ENCODE data around the gene JAM3. TPM values are rescaled to one million over a fixed set of nuclear protein-coding genes. Genes with fewer than 3 reads are reported as not detected.
A peak's percentile ranks its signal among the peaks of the same experiment; 100 is the strongest.

The JAM3 gene
- total RNA-seq, 1 experiment from 2014 or later = 34.4 TPM

DNA sequence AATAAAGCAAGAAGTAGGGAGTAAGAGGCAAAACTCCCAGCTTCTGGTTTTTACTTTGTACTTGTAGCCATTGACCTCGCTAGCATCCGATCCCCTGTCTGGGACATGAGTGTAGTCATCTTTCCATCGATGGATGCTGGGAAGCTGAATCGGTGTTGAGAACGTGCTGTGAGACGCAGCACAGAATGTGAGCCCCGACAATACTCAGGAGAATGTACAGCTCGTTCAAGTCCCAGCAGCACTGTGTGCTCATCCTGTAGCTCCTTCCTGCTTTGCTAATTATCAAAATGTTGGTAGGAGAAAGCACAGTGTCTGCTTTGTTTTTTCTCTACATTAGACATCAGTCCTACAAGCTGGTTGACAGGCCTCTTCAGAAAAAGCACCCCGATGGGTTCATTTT is 56.6 kb downstream of the JAM3 start:
- Histone ChIP-seq H3K4me3 (ENCODE audit: insufficient read depth, low read depth, low read length) (no peak overlapping the region), H3K27me3 (ENCODE audit: control insufficient read depth, insufficient read depth, low read length) (peaks cover 2% of the 10 kb centered on the region), H3K36me3 (replicated peaks; ENCODE audit: control insufficient read depth, insufficient read depth, low read length) (no peaks in the 10 kb centered on the region)
- DNase-seq = no peak

DNA sequence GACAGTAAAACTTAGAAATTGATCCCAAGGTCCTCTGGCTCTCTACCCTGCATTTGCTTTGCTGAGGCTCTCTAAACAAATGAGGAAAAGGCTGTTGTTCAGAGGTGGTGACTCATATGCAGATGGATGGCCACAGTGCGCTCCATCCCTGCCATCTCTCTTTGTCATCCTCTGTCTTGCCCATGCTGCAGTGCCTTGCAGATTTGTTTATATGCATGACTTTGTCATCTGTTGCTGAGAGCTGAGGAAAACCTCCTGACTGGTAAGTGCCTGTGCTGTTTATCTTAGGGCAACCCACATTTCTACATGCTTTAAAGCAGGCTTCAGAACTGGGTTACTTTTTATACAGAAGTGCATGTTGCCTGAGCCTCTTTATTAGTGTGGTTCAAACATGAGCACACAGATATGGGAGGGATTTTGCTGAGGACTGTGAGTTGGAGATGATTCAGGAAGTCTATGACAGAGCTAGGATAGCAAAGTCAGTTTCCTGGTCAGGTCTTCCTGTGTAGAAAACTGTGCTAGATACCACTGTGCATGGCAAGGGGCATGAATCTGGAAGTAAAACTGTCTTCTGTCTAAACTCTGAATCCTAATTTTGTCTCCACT is 57.4 kb downstream of the JAM3 start:
- H3K4me3 ChIP-seq (ENCODE audit: insufficient read depth, low read depth, low read length) = no peak overlapping the region
- peak; percentile 62 for DNase-seq
- no peaks in the 10 kb centered on the region for H3K36me3 ChIP-seq (replicated peaks; ENCODE audit: control insufficient read depth, insufficient read depth, low read length)

DNA sequence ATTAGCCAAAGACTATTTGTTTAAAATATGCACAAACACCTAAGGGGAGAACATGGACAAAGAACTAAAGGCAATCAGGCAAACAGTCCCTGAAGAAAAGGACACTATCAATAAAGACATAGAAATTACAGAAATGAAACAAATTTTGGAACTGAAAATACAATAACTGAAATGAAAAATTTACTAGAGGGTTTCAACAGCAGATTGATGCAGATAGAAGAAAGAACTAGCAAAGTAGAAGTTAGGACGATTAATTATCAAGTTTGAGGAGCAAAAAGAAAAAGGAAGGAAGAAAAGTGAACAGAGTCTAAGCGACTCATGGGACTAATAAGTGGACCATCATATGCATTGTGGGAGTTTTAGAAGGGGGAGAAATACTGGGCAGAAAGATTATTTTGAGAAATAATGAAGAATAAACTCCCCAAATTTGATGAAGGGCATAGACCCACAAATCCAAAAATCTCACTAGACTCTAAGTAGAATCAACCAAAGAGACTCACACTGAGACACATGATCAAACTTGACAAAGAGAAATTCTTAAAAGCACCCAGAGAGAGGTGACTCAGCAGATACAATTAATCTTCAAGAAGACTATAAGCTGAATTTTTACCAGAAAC is 62.9 kb downstream of the JAM3 start:
- H3K27me3 ChIP-seq (ENCODE audit: control insufficient read depth, insufficient read depth, low read length) = no peaks in the 10 kb centered on the region
- no peak for DNase-seq
- no peak overlapping the region for H3K4me3 ChIP-seq (ENCODE audit: insufficient read depth, low read depth, low read length)
- H3K36me3 ChIP-seq (replicated peaks; ENCODE audit: control insufficient read depth, insufficient read depth, low read length) = no peaks in the 10 kb centered on the region

More for the DNA sequence above, 57.4 kb downstream of the JAM3 start:
- H3K27me3 ChIP-seq (ENCODE audit: control insufficient read depth, insufficient read depth, low read length) = peaks cover 2% of the 10 kb centered on the region

DNA sequence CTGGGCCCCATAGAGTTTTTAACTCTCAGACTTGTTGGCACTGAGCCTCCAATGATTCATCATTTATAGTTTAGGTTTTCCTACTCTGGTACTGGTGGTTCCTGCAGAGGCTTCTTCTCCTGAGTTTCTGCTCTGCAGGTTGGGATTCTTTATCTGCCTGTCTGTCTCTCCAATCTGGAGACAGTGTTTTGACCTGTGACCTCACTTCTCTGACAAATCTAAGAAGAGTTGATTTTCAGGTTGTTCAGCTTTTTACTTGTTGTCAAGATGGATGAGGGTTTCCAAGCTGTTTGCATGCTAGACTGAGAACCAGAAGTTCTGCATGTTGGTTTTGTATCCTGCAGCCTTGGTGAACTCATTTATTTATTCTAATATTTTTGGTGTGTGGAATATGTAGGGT is 63.9 kb downstream of the JAM3 start:
- Histone ChIP-seq H3K4me3 (ENCODE audit: insufficient read depth, low read depth, low read length) (no peak overlapping the region), H3K36me3 (replicated peaks; ENCODE audit: control insufficient read depth, insufficient read depth, low read length) (no peaks in the 10 kb centered on the region), H3K27me3 (ENCODE audit: control insufficient read depth, insufficient read depth, low read length) (no peaks in the 10 kb centered on the region)
- no peak for DNase-seq

DNA sequence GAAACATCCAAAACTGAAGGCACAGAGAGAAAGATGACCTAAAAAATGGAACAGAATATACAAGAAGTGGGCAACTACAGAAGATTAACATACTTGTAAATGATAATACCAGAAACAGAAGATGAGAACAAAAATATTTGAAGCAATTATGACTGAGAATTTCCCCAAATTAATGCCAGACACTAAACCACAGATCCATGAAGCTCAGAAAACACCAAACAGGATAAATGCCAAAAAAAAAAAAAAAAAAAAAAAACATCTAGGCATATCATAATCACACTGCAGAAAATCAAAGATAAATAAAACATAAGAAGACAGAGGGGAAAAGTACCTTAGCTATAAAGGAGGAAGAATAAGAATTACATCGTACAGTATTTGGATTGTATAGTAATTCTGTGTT is 65.3 kb downstream of the JAM3 start:
- no peak for DNase-seq
- no peaks in the 10 kb centered on the region for H3K27me3 ChIP-seq (ENCODE audit: control insufficient read depth, insufficient read depth, low read length)
- H3K36me3 ChIP-seq (replicated peaks; ENCODE audit: control insufficient read depth, insufficient read depth, low read length) = no peaks in the 10 kb centered on the region
- no peak overlapping the region for H3K4me3 ChIP-seq (ENCODE audit: insufficient read depth, low read depth, low read length)

DNA sequence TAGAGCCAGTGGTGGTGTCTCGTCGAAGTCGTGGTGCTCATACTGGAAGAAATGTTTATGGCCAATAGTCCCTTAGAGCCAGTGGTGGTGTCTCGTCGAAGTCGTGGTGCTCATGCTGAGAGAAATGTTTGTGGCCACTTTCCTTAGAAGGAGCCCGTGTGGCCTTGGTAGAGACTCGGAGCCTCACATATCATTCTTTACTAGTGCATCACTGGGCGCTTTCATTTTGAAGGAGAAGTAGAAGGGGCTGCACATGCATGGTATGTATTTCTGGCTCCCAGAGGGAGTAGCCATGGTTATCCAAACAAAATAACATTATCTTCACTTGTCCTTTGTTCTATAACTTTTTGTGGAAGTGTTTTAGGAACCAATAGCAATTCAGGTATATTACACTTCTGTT is 69.5 kb downstream of the JAM3 start:
- H3K27me3 ChIP-seq (ENCODE audit: control insufficient read depth, insufficient read depth, low read length) = no peaks in the 10 kb centered on the region
- no peaks in the 10 kb centered on the region for H3K36me3 ChIP-seq (replicated peaks; ENCODE audit: control insufficient read depth, insufficient read depth, low read length)
- DNase-seq = no peak
- H3K4me3 ChIP-seq (ENCODE audit: insufficient read depth, low read depth, low read length) = no peak overlapping the region

DNA sequence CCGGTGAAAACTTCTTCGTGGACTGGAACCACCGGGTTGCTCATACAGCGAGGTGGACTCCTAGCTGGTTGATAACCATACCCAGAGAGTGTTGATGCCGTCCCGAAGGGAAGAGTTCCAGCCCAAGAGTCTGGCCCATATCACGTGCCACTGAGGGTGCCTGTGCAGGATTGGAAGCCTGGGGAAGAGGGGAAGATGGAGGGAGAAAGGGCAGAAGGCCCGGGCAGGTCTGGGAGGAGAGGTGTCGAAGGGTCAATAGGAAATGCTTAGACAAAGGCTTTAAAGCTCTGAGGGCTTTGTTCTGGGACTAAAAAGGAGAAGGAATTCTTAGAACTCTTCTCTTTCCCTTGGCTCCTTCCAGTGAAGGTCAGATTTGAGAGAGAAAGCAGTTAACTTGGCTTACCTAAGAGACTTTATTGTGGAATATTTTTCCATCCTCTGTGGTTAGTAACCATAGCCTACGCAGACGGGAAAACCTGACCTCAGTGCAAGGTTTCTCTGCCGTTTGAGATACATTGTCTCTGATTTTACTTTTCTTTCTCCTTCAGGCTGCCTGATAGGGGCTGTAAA is 70.5 kb downstream of the JAM3 start:
- H3K27me3 ChIP-seq (ENCODE audit: control insufficient read depth, insufficient read depth, low read length) = no peaks in the 10 kb centered on the region
- DNase-seq = no peak
- H3K4me3 ChIP-seq (ENCODE audit: insufficient read depth, low read depth, low read length) = no peak overlapping the region
- peaks cover 2% of the 10 kb centered on the region; the same call in 1 of the 2 replicates for H3K36me3 ChIP-seq (replicated peaks; ENCODE audit: control insufficient read depth, insufficient read depth, low read length)

DNA sequence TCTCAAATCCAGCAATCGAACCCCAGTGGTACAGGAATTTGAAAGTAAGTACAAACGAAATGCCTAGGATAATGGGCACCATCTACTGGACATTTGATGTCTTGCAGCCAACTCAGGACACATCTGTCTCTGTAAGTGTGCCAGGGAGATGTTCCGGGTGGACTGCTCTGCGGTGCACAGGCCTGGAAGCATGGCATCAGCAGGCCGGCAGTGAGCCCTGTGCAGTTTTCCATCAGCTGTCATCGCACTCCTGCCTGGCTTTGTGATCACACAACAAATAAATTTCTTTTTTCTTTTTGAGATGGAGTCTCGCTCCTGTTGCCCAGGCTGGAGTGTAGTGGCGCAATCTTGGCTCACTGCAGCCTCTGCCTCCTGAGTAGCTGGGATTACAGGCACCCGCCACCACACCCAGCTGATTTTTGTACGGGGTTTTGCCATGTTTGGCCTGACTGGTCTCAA is 71.0 kb downstream of the JAM3 start:
- peak; percentile 79 for DNase-seq
- H3K27me3 ChIP-seq (ENCODE audit: control insufficient read depth, insufficient read depth, low read length) = no peaks in the 10 kb centered on the region
- no peak overlapping the region for H3K4me3 ChIP-seq (ENCODE audit: insufficient read depth, low read depth, low read length)
- peaks cover 2% of the 10 kb centered on the region; the same call in 1 of the 2 replicates for H3K36me3 ChIP-seq (replicated peaks; ENCODE audit: control insufficient read depth, insufficient read depth, low read length)

DNA sequence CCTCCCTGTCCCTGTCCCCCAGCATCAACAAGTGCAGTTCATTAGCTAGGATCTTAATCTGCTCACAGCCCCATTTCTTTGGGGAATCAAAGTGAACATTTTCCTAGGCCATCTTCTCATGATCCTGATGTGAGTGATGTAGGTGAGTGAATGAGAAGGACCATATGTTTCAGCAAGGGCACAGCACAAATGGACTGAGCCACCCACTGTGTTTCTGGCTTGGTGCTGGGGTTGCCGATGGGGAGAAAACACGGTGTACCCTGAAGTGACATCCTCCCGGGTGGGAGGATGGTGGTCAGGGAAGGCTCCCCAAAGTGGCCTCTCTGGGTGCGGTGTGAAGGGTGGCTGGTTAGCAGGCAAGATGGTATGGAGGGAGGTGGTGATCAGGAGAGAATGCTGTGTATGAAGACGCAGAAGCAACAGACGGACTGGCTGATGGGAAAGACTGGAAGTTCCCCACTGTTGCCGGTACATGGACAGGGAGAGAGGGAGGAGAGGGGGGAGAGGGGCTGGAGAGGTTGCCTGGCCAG is 72.2 kb downstream of the JAM3 start:
- no peak overlapping the region for H3K4me3 ChIP-seq (ENCODE audit: insufficient read depth, low read depth, low read length)
- H3K36me3 ChIP-seq (replicated peaks; ENCODE audit: control insufficient read depth, insufficient read depth, low read length) = peaks cover 5% of the 10 kb centered on the region
- no peaks in the 10 kb centered on the region for H3K27me3 ChIP-seq (ENCODE audit: control insufficient read depth, insufficient read depth, low read length)
- no peak for DNase-seq

DNA sequence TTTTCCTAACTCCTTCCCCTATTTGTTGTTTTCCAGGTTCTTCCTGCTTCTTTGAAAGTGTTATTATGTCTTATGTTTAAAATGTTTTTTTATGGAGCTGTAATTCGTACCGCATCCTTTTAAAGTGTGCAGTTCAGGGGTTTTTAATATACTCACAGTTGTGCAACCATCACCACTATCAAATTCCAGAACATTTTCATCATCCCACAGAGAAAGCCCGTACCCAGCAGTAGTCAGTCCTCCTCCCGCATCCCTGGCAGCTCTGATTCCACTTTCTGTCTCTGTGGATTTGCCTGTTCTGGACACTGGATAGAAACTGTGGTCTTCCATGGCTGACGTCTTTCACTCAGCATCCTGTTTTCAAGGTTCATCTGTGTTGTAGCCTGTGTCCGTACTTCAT is 73.7 kb downstream of the JAM3 start:
- Histone ChIP-seq H3K36me3 (replicated peaks; ENCODE audit: control insufficient read depth, insufficient read depth, low read length) (peaks cover 6% of the 10 kb centered on the region), H3K27me3 (ENCODE audit: control insufficient read depth, insufficient read depth, low read length) (no peaks in the 10 kb centered on the region), H3K4me3 (ENCODE audit: insufficient read depth, low read depth, low read length) (no peak overlapping the region)
- no peak for DNase-seq

DNA sequence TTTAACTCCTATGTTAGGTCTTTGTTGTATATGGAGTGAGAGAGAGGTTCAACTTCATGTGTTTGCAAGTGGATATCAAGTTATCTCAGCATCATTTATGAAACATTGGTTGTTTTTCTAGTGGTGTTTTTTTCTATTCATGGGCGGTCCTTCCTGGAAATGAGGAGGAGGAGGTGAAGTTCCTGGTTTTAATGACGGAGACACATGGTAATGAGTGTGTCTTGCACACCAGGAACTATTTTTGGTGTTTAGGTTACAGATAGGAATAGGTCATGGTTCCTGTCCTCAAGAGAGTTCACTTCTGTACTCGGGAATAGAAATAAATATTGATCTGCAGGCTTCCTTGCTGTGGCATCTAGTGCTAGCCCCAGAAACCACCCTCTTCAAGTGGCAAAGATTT is 74.9 kb downstream of the JAM3 start:
- Histone ChIP-seq H3K36me3 (replicated peaks; ENCODE audit: control insufficient read depth, insufficient read depth, low read length) (peaks cover 8% of the 10 kb centered on the region), H3K4me3 (ENCODE audit: insufficient read depth, low read depth, low read length) (no peak overlapping the region), H3K27me3 (ENCODE audit: control insufficient read depth, insufficient read depth, low read length) (no peaks in the 10 kb centered on the region)
- no peak for DNase-seq

DNA sequence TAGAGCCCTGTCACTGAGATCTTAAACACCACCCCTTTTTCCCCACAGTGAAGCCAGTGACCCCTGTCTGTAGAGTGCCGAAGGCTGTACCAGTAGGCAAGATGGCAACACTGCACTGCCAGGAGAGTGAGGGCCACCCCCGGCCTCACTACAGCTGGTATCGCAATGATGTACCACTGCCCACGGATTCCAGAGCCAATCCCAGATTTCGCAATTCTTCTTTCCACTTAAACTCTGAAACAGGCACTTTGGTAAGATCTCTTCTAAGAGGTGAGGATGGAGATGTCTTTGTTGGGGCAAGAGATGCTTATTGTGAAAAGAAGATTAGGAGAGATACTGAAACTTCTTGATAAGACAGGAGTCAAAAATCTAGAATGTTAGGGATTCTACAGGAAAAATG is 75.9 kb downstream of the JAM3 start:
- H3K27me3 ChIP-seq (ENCODE audit: control insufficient read depth, insufficient read depth, low read length) = no peaks in the 10 kb centered on the region
- peaks cover 14% of the 10 kb centered on the region for H3K36me3 ChIP-seq (replicated peaks; ENCODE audit: control insufficient read depth, insufficient read depth, low read length)
- DNase-seq = no peak
- H3K4me3 ChIP-seq (ENCODE audit: insufficient read depth, low read depth, low read length) = no peak overlapping the region

DNA sequence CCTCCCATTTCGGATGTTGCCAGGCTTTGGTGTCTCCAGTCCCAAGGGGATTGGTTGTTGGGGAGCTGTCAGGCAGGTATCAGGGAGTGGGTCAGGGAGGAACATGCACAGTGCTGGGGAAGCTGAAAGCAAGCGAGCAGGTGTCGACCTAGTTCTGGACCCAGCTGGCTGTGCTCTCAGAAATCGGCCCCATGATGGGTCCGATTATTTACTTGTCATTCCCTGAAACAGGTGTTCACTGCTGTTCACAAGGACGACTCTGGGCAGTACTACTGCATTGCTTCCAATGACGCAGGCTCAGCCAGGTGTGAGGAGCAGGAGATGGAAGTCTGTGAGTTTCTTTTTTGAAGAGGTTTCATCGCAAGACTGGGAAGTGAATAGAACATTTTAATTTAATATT is 76.8 kb downstream of the JAM3 start:
- no peak overlapping the region for H3K4me3 ChIP-seq (ENCODE audit: insufficient read depth, low read depth, low read length)
- no peak for DNase-seq
- H3K27me3 ChIP-seq (ENCODE audit: control insufficient read depth, insufficient read depth, low read length) = no peaks in the 10 kb centered on the region
- H3K36me3 ChIP-seq (replicated peaks; ENCODE audit: control insufficient read depth, insufficient read depth, low read length) = peaks cover 16% of the 10 kb centered on the region

DNA sequence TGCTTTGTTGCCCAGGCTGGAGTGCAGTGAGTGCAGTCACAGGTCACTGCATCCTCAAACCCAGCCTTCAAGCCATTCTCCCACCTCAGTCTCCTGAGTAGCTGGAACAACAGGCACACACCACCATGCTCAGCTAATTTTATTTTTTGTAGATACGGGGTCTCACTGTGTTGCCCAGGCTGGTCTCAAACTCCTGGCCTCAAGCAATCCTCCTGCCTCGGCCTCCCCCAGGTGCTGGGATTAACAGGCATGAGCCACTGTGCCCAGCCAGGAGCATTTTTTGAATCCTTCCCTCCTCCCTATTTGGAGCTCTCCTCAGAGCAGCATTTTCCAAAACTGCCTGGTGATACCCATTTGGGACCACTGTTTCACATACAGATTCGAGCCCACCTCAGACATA is 77.7 kb downstream of the JAM3 start:
- DNase-seq = no peak
- H3K4me3 ChIP-seq (ENCODE audit: insufficient read depth, low read depth, low read length) = no peak overlapping the region
- no peaks in the 10 kb centered on the region for H3K27me3 ChIP-seq (ENCODE audit: control insufficient read depth, insufficient read depth, low read length)
- H3K36me3 ChIP-seq (replicated peaks; ENCODE audit: control insufficient read depth, insufficient read depth, low read length) = peaks cover 23% of the 10 kb centered on the region

DNA sequence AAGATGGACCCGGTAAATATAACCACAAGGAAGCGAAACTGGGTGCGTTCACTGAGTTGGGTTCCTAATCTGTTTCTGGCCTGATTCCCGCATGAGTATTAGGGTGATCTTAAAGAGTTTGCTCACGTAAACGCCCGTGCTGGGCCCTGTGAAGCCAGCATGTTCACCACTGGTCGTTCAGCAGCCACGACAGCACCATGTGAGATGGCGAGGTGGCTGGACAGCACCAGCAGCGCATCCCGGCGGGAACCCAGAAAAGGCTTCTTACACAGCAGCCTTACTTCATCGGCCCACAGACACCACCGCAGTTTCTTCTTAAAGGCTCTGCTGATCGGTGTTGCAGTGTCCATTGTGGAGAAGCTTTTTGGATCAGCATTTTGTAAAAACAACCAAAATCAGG is 80.5 kb downstream of the JAM3 start:
- Histone ChIP-seq H3K27me3 (ENCODE audit: control insufficient read depth, insufficient read depth, low read length) (no peaks in the 10 kb centered on the region), H3K4me3 (ENCODE audit: insufficient read depth, low read depth, low read length) (no peak overlapping the region), H3K36me3 (replicated peaks; ENCODE audit: control insufficient read depth, insufficient read depth, low read length) (peaks cover 30% of the 10 kb centered on the region)
- DNase-seq = no peak
